OCI-LY7 (cell line): ENCODE data around the gene CCDC190. TPM values are rescaled to one million over a fixed set of nuclear protein-coding genes. Genes with fewer than 3 reads are reported as not detected.

Experiments used
- BruUV-seq: library from RNA; stranded (reverse); fragments of 400-500 nt; replicated peaks from 2 replicates; lab custom pipeline; 2021; lab: Mats Ljungman, UMichigan
- CTCF ChIA-PET: fragments of 300-600 bp; sonication (Branson Sonifier 250); formaldehyde crosslinking; loops from one replicate; lab custom pipeline; 2022; ENCODE audit warnings: antibody characterized with exemption; ENCODE audit not compliant: unreplicated experiment; lab: Charles Lee
- POLR2A ChIA-PET: fragments of 300-600 bp; sonication (Branson Sonifier 250); formaldehyde crosslinking; loops from one replicate; lab custom pipeline; 2022; ENCODE audit warnings: antibody characterized with exemption; lab: Charles Lee
- DNase-seq: peaks from one replicate; pipeline ENCODE4 v3.0.0-alpha.2; 2015; ENCODE audit warnings: low spot score
- H2AFZ ChIP-seq: fragments of 200-600 bp; sonication (generic), shearing (Covaris generic); 2 replicates; pipeline ENCODE4 v1.6.1; 2014; ENCODE audit warnings: mild to moderate bottlenecking, antibody characterized with exemption, low read length, moderate library complexity
- H3K27ac ChIP-seq: fragments of 200-600 bp; sonication (generic); 2 replicates; pipeline ENCODE4 v1.5.1; 2014; ENCODE audit warnings: mixed run types, low read depth, mild to moderate bottlenecking, moderate library complexity, low read length, inconsistent platforms; ENCODE audit not compliant: poor library complexity, severe bottlenecking
- H3K36me3 ChIP-seq: fragments of 200-600 bp; sonication (generic); 2 replicates; pipeline ENCODE4 v1.6.1; 2014; ENCODE audit warnings: mild to moderate bottlenecking, antibody characterized with exemption, low read length, moderate library complexity, mixed read lengths; ENCODE audit not compliant: insufficient read depth
- H3K4me1 ChIP-seq: fragments of 200-600 bp; sonication (generic); 2 replicates; pipeline ENCODE4 v1.5.1; 2014; ENCODE audit warnings: mild to moderate bottlenecking, low read length; ENCODE audit not compliant: insufficient read depth, poor library complexity, severe bottlenecking
- H3K4me2 ChIP-seq: fragments of 200-600 bp; sonication (generic); 2 replicates; pipeline ENCODE4 v1.6.1; 2014; ENCODE audit warnings: mild to moderate bottlenecking, low read length
- H3K4me3 ChIP-seq: fragments of 200-600 bp; sonication (generic); 2 replicates; pipeline ENCODE4 v1.5.1; 2014; ENCODE audit warnings: mild to moderate bottlenecking, low read depth, low read length; ENCODE audit not compliant: poor library complexity, severe bottlenecking
- H3K79me2 ChIP-seq: fragments of 200-600 bp; sonication (generic); 2 replicates; pipeline ENCODE4 v1.6.1; 2016; ENCODE audit warnings: low read depth, mild to moderate bottlenecking, low read length, moderate library complexity, mixed read lengths; ENCODE audit not compliant: insufficient read depth
- H3K9me2 ChIP-seq: fragments of 200-600 bp; sonication (generic); 2 replicates; pipeline ENCODE4 v1.6.1; 2016; ENCODE audit warnings: mild to moderate bottlenecking, low read length, mixed read lengths; ENCODE audit not compliant: insufficient read depth
- H3K9me3 ChIP-seq: fragments of 200-600 bp; sonication (generic); 2 replicates; pipeline ENCODE4 v1.6.1; 2014; ENCODE audit warnings: mild to moderate bottlenecking, mixed run types, low read length, mixed read lengths
- H4K20me1 ChIP-seq: fragments of 200-600 bp; sonication (generic); 2 replicates; pipeline ENCODE4 v1.6.1; 2014; ENCODE audit warnings: mild to moderate bottlenecking, antibody characterized with exemption, low read length, moderate library complexity, mixed read lengths; ENCODE audit not compliant: insufficient read depth
- EZH2phosphoT487 ChIP-seq: fragments of 200-600 bp; sonication (generic); IDR thresholded peaks from 2 replicates; pipeline ENCODE4 v1.6.1; 2018; ENCODE audit warnings: low read depth, borderline replicate concordance, mild to moderate bottlenecking, mixed run types, antibody characterized with exemption, low read length, moderate library complexity, mixed read lengths
- intact Hi-C: fragments of 100-400 bp; cut with micrococcal nuclease; formaldehyde crosslinking; loops from one replicate; pipeline ENCODE4 v1.10.0; 2022; ENCODE audit not compliant: unreplicated experiment
- total RNA-seq, 2 experiments: library from RNA; depleted of rRNA in 1 of 2; stranded (reverse); fragments of >200 nt in 1 of 2; shearing (Covaris generic) in 1 of 2; gene quantifications; 2 replicates each; pipeline ENCODE4 v1.2.3, GENCODE V29; 2014 to 2022
- TF ChIP-seq, protein P1 (sequence below): fragments of 200-600 bp; sonication (generic); conservative IDR thresholded peaks from 2 replicates; pipeline ENCODE4 v1.5.1; 2014; ENCODE audit warnings: mild to moderate bottlenecking, antibody characterized with exemption, low read length, moderate library complexity, mixed read lengths

CCDC190 gene
- total RNA-seq, 2 experiments from 2014 or later: not detected

- intact Hi-C loops: no loop called here
- BruUV-seq: no TSS peak
These were observed 25.6 kb downstream of the CCDC190 start for GRCh38 chr1:162835157-162835899.

GRCh38 chr1:162832470-162832869 lies 28.5 kb downstream of the CCDC190 start:
- POLR2A ChIA-PET: no interaction called here
- BruUV-seq: no TSS peak

More at GRCh38 chr1:162835157-162835899, 25.6 kb downstream of the CCDC190 start:
- H3K9me3 ChIP-seq: no peaks in the 10 kb centered on the region; the same call in 1 of the 2 replicates
- no peak for DNase-seq
- H3K4me3 ChIP-seq: no peak overlapping the region
- H3K4me1 ChIP-seq: no peaks in the 10 kb centered on the region
- no peaks in the 10 kb centered on the region for H4K20me1 ChIP-seq
- no peak overlapping the region for H2AFZ ChIP-seq
- ChIA-PET CTCF (no interaction called here), POLR2A (no interaction called here)
- TF ChIP-seq, protein P1, sequence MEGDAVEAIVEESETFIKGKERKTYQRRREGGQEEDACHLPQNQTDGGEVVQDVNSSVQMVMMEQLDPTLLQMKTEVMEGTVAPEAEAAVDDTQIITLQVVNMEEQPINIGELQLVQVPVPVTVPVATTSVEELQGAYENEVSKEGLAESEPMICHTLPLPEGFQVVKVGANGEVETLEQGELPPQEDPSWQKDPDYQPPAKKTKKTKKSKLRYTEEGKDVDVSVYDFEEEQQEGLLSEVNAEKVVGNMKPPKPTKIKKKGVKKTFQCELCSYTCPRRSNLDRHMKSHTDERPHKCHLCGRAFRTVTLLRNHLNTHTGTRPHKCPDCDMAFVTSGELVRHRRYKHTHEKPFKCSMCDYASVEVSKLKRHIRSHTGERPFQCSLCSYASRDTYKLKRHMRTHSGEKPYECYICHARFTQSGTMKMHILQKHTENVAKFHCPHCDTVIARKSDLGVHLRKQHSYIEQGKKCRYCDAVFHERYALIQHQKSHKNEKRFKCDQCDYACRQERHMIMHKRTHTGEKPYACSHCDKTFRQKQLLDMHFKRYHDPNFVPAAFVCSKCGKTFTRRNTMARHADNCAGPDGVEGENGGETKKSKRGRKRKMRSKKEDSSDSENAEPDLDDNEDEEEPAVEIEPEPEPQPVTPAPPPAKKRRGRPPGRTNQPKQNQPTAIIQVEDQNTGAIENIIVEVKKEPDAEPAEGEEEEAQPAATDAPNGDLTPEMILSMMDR: no peak
- no peak for TF ChIP-seq EZH2phosphoT487
- H3K4me2 ChIP-seq: no peak overlapping the region
- H3K27ac ChIP-seq: no peak overlapping the region
- H3K79me2 ChIP-seq: no peaks in the 10 kb centered on the region
- no peaks in the 10 kb centered on the region for H3K9me2 ChIP-seq
- no peaks in the 10 kb centered on the region for H3K36me3 ChIP-seq

More at GRCh38 chr1:162832470-162832869, 28.5 kb downstream of the CCDC190 start:
- Histone ChIP-seq H3K27ac (no peak overlapping the region), H3K79me2 (no peaks in the 10 kb centered on the region), H4K20me1 (no peaks in the 10 kb centered on the region), H3K4me2 (no peak overlapping the region), H2AFZ (no peak overlapping the region), H3K9me3 (no peaks in the 10 kb centered on the region), H3K4me3 (no peak overlapping the region), H3K9me2 (no peaks in the 10 kb centered on the region), H3K36me3 (no peaks in the 10 kb centered on the region), H3K4me1 (no peaks in the 10 kb centered on the region)
- CTCF ChIA-PET: no interaction called here
- TF ChIP-seq, protein P1: no peak
- no peak for TF ChIP-seq EZH2phosphoT487
- DNase-seq: no peak
- intact Hi-C loops: no loop called here
